NAMALWA (cell line): ENCODE results near the gene RCOR1.
A peak's percentile ranks its signal among the peaks of the same experiment; 100 is the strongest.
"Not testable (repeated sequence)": the region's sequence is repeated elsewhere in the genome, so short reads cannot be mapped to it uniquely, and the experiment has no call there.

Experiments used
- DNase-seq: peaks from one replicate; pipeline ENCODE4 v3.0.0-alpha.2; 2015; ENCODE audit warnings: low spot score

Gene RCOR1

DNA sequence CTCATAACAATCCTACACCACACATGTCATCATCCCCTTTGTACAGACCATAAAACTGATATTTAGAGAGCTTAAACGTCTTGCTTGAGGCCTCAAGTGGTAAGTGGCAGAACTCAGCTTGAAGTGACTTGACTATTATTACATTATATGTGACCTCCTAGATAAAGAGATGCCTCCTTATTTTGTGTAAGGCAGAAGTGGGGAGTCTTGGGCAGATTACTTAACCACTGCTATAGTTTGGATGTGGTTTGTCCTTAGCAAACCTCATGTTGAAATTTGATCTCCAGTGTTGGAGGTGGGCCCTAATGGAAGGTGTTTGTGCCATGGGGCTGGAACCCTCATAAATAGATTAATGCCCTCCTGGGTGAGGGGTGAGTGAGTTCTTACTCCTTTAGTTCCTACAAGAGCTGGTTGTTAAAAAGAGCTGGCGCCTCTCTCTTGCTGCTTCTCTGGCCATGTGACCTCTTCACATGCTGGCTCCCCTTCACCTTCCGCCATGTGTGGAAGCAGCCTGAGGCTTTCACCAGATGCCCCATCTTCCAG lies 37.4 kb downstream of the RCOR1 start:
- DNase-seq: no peak

DNA sequence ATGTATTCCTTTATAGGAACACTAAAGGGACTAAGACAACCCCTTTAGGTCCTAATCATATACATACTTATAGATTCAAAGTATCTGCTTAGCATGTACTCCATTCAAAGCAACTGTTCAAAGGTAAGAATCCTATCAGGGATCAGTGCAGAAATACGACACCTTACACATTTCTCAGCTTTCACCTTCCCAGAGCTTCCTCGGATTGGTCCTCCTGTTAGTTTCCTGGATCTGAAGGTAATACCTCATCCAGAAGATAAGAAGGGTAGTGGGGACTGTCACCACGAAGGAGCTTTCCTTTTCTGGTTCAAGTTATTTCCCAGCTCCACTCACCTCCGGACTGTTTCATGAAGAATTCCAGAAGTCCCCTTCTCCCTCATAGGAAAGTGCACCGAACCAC lies 38.0 kb downstream of the RCOR1 start:
- DNase-seq: no peak

DNA sequence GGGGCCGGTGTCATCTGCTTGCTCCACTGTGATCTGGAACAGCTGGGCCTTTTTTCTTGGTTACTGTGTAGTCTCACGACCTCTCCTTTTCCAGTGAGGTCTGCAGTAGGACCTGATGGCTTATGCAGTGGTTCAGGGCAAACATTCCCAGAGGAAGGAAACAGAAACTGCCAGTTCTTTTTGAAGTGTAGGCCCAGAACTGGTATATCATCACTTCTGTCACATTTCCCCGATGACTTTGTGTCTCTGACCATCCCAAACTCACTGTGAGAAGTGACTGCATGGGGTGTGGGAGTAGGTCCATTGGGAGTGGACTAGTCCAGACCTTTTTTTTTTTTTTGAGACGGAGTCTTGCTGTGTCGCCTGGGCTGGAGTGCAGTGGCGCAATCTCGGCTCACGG lies 38.4 kb downstream of the RCOR1 start:
- DNase-seq: no peak

DNA sequence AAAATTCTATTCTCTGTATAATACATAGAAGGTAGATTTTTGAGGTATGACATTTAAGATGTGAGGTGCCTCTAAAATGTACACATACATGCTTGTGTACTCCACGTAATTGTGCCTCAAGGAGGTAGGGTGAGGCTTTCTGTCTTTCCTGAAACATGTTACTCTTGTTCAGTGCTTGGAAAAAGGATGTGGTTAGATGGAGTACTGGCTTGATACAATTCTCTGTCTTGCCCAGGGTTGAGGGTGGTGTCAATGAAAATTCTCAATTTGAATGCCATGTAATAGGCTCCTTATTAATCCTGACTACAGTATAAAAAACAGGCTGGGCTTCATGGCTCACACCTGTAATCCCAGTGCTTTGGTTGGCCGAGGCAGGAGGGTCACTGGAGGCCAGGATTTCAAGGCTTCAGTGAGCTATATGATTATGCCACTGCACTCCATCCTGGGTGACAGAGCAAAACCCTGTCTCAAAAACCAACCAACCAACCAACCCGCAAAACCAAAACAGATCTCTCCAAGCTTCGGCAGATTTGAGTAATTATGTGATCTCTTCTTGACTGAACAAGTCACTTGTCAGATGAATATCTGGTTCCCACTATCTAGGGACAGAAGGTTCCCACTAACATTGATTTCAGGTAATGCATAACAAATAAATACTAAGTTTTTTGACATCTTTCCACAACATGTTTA lies 41.6 kb downstream of the RCOR1 start:
- DNase-seq: no peak

DNA sequence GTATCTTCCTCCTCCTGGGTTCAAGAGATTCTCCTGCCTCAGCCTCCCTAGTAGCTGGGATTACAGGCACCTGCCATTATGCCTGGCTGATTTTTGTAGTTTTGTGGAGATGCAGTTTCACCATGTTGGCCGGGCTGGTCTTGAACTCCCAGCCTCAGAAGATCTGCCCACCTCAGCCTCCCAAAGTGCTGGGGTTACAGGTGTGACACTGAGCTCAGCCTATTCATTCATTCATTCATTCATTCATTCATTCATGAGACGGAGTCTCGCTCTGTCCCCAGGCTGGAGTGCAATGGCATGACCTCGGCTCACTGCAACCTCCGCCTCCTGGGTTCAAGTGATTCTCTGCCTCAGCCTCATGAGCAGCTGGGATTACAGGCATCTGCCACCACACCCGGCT lies 47.2 kb downstream of the RCOR1 start:
- DNase-seq: not testable (repeated sequence)

DNA sequence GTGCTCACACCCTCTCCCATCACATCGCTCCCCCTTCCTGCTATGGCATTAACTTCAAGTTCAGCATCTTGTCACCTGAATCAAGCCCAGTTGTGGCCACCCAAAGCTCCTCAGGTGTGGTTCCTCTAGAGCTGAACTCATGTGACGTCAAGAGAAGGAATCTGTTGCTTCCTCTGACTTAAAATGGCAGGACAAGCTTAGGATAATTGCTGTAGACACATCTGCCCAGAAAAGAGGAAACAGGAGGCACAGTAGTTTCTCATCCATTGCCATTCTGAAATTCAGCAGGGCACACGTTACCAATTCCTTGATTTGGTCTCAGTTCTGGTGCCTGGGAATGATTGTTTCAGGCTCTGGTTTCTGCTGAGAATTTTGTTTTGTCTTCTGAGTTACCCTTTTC lies 52.1 kb downstream of the RCOR1 start:
- peak; percentile 36 for DNase-seq

DNA sequence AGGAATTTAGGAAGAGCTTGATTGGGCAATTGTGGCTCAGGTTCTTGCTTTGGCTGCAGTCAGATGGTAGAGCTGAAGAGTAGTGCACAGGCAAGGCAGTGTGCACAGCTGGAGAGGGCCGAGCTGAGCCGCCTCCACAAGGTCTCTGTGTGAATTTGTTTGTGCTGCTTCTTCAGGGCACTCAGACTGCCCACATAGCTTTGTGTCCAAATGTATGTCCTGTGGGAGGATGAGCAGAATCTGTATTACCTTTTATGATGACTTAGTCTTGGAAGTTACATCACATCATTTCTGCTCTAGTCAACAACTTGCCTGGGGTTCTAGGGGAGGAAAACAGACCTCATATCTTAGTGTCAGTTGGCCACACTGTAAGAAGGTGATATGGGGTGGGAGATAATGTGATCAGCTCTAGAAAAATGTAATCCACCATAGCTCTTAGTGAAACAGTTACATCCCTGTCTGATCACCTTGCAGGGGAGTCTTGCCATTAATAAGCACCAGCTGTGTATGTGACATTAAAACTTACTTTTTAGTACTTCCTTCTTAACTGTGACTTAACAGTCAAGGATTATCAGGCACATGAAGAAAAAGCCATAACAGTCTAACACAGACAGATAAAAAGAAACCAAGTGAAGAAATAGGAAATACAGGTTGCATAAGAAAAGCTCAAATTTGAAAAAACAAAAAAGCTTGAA lies 53.4 kb downstream of the RCOR1 start:
- peak; percentile 38 for DNase-seq

DNA sequence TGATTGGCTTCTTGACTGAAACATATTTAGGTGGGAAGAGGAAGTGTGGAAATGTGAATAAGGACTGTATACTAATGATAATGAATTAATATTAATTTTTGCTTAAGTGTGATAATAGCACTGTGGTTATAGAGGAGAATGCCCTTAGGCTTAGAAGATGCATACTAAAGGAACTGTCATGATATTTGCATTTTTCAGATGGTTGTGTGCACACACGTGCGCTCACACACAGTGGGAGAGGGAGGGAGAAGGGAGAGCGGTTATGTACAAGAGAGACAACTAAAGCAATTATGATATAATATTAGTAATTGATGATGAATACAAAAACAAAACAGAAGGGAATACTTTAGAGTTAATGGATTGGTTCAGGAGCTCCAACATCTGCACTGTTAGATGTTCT lies 54.2 kb downstream of the RCOR1 start:
- DNase-seq: peak; percentile 59

DNA sequence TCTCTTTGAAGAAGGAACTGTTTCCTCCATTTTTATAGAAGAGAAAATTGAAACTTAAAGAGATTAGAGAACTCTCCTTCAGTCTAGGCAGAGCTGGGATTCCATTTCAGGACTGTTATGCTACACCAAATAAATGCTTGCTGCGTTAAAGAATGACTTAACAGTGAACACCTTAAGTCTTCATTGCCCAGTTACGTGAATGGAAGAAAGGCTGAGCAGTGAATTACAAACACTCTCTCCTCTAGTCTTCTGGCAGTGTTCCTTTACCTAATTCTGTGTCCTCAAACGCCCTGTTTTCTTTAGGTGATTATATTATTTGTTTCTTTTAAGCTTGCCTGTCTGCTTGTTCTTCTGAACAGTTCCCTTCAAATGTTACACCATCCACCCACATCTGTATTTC lies 59.7 kb downstream of the RCOR1 start:
- no peak for DNase-seq

DNA sequence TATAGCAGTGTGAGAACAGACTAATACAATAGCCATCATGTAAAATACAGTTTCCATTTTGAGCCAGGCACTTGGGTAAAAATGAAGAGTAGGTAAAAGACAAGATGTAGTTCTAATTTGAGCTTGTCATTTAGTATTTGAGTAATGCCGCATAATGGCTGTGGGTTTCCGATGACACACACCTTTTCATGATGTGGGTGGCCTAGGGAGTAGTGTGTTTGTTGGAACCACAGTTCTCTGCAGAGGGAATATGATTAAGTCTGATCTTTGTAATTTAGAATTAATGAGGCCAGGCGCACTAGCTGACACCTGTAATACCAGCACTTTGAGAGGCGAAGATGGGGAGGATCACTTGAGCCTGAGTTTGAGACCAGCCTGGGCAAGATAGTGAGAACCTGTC lies 61.8 kb downstream of the RCOR1 start:
- DNase-seq: no peak

DNA sequence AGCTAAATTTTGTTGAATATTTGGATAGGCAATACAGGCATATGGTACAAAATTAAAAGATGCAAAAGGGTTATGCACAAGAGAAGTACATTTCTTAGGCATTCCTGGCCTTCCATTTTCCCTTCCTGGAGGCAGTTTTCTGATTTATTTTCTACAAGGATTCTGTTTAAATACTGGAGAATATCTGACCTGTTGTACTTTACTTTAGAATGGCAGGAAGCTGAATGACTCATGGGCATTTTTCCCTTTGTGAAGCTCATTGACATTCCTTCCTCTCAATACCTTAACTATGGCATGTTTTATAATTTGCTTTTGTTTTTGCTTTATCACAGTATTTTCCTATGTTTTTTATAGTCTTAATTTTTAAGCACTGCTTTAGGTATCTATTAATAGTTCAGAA lies 62.7 kb downstream of the RCOR1 start:
- DNase-seq: no peak

DNA sequence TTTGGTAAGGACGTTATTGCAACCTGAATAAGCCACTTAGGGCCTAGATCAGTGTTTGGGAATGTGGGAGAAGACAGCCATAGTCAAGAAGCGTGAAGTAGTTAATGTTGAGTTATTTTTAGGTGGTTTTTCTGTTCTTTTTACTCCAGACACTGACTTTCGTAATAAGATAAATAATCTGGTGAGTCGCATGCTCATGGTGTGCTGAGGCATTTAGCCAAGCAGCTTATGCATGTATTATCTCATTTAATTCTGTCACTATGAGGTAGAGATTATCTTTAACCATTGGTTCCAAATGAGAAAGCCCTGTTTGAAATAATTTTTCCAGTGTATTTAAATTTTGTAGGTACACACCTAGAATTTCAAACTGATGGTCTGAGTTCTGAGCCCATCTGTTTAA lies 67.3 kb downstream of the RCOR1 start:
- no peak for DNase-seq

DNA sequence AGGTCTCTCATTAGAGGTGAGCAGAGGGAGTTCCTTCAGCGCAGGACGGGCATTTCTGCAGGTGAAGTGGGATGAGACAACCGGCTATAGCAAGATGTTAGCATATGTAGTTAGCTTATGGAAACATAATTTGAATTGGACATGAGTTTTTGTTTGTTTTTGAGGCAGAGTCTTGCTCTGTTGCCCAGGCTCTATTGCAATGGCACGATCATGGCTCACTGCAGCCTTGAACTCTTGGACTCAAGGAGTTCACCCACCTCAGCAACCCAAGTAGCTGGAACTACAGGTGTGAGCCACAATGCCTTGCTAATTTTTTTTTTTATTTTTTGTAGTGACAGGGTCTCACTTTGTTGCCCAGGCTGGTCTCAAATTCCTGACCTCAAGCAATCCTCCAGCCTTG lies 69.2 kb downstream of the RCOR1 start:
- no peak for DNase-seq

DNA sequence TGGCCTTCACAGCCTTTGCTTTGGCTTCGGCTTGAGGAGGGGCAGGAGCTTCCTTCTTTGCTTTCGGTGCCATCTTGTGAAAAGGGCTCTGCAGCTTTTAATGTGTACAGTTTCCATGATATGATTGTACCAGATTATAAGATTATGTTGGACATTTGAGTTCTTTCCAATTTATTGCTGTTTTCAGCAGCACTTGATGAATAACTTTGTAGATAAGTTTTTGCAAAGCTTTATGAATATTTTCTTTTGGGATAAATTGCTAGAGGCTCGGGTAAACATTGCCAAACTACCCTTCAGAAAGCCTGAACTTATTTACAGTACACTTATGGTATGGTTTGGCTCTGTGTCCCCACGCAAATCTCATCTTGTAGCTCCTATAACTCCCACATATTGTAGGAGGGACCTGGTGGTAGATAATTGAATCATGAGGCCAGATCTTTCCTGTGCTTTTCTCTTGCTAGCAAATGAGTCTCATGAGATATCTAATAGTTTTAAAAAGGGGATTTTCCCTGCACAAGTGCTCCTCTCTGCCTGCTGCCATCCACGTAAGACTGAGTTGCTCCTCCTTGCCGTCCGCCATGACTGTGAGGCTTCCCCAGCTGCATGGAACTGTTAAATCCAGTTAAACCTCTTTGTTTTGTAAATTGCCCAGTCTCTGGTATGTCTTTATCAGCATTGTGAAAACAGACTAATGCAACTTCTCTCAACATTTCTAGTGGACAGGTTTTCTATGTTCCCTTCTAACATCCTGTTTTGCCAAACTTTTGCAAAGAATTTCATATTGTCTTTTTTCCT lies 70.4 kb downstream of the RCOR1 start:
- DNase-seq: no peak

DNA sequence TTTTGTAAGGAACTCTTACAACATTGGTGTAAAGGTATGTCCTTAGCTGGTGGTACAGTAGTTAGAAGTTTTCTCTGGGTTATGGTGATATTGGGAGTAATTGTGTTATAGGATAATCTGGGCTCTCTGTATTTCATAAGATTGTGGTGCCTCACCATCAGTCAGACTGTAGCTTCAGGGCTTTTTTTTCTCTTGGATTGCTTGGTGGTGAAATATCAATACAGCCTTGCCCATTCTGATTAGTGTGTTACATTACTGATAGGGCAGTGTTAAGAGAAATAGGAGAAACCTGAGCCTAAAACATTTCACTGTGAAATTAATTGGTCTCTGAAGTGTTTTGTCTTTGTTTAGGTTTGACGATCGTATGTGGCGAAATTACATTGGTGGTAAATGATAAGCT lies 71.0 kb downstream of the RCOR1 start:
- no peak for DNase-seq

DNA sequence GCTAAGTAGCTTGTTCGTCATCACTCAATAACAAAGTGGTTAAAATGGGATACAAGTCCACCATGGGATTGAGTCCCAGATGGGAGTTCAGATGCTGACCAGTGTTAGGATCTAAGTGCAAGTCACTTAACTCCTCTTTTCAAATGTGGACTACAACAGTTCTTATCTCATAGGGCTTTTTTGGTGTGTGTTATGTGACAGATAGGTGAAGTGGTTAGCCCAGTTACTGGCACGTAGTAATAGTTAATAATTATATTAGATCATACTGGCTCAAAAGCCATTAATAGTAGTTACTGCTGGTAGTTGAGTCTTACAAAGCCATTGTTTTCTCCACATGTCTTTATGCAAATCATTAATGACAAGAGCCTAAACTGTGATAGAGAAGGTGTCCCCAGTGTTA lies 73.2 kb downstream of the RCOR1 start:
- DNase-seq: no peak

DNA sequence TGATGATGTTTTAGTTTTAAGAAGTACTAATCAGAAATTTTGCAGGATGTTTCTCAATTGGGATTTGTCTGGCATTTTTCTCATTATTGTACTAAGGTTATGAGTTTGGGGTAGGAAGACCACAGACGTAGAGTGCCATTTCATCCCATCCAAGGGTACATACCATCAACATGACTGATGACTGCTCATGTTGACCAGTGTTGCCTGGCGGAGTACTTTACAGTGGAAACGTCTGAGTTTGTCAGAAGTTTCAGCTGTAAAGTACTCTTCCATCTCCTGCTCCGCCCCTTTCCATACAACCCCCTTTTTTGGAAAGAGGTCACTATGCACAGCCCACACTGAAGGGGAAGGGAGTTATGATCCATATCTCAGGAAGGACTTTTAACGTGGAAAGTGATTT lies 74.2 kb downstream of the RCOR1 start:
- DNase-seq: no peak

DNA sequence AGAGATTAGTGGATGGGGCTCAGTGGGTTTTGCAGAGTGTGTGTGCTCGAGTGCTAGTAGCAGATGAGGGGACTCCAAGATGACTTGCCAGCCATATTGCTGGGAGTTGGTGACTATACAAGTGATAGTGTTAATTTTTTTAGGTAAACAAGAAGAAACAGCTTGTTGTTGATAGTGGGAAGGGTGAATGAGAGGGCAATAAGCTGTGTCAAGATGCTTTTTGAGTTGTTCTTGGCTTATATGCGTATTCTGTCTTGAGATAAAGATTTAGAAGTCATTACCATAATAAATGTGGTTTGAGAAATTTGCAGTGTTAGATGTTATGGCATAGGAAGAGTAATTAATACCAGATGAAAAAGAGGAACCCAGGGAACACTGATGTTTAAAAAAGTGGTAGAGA lies 75.3 kb downstream of the RCOR1 start:
- DNase-seq: no peak

DNA sequence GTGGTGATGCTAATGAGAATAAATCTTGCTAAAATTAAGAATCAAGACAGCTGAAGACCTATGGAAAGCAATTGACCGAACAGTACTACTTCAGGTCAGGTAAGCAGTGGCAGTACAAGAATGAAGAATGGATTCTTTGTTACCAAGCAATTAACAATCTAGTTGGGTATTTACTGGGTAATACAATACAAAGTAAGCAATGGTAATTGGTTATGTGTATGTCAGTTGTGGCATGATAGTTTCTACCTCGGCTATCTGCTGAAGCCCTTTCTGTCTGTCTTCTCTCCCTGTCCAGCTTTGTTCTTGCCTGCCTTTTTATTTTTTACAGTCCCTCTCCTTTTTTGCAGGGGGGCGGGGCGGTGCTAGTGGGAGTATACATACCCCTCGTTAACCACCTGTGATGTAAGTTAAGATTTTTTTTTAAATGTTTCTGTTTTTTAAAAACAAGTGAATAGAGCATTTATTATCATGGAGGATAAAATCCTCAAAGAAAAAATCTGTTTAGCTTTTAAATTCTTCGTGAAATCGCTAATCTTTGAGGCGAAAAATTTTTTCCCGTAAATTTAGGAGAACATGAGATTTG lies 75.9 kb downstream of the RCOR1 start:
- DNase-seq: no peak

DNA sequence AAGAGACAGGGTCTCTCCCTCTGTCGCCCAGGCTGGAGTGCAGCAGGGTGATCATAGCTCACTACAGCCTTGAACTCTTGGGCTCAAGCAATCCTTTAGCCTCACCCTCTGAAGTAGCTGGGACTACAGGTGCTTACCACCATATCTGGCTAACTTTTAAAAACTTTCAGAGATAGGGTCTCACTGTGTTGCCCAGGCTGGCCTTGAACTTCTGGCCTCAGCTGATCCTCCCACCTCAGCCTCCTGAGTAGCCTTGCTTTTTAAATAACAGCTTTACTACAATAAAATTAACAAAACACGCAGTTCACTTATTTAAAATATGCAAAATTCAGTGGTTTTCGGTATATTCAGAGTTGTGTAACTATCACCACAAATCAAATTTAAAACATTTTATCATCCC lies 79.0 kb downstream of the RCOR1 start:
- DNase-seq: no peak

DNA sequence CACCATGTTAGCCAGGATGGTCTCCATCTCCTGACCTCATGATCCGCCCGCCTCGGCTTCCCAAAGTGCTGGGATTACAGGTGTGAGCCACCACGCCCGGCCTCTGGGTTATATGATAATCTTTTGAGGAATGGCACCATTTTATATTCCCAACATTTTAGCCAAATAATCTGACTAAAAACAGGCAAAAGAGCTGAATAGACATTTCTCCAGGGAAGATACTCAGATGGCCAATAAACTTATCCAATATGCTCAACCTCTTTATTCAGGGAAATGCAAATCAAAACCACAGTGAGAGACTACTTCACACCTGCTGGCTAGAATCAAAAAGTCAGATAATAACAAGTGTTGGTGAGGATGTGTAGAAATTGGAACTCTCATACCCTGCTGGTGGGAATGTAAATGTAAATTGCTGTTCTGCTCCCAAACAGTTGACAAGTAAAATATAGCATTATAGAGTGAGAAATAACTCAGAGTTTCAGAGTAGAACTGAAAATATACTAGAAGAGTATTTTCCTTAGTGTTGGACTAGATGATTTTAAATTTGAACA lies 80.0 kb downstream of the RCOR1 start:
- DNase-seq: no peak

DNA sequence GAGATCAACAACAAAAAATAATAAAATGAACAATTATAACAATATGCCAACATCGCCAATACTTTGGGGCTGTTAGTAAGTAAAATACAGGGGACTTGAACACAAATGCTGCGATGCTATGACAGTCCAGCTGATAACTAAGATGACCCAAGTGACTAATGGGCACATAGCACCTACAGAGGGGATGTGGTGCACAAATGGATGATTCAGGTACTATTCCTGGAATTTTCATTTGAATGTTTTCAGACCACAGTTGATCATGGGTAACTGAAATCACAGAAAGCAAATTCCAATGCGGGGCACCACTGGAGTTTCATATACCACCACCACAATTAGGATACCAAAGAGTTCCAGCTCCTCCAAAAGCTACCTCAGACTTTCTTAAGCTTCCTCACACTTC lies 82.9 kb downstream of the RCOR1 start:
- no peak for DNase-seq
